Measurements from ENCODE around the gene FMO4.
"Not testable (repeated sequence)": the region's sequence is repeated elsewhere in the genome, so short reads cannot be mapped to it uniquely, and the experiment has no call there.

The FMO4 gene

GRCh38 chr1:171389171-171389570 lies 75.2 kb downstream of the FMO4 start:
- no peak for DNase-seq (ENCODE audit: low spot score)

GRCh38 chr1:171390740-171391139 lies 76.8 kb downstream of the FMO4 start:
- not testable (repeated sequence) for DNase-seq (ENCODE audit: low spot score)

Small RNAs within 50 kb of the gene (small RNA-seq; reads per million reads assigned to genes)
- 0 reads per million in 2 experiments for gene SRP14P4
